HG02885 (cell line): ENCODE data around the gene FOXN3.
A peak's percentile ranks its signal among the peaks of the same experiment; 100 is the strongest.

Experiments
- ATAC-seq: cut with Tn5 transposase; IDR thresholded peaks from one replicate; pipeline ENCODE4 v1.9.1; 2021; ENCODE audit warnings: mild to moderate bottlenecking; ENCODE audit not compliant: unreplicated experiment, poor library complexity

FOXN3 gene, protein sequence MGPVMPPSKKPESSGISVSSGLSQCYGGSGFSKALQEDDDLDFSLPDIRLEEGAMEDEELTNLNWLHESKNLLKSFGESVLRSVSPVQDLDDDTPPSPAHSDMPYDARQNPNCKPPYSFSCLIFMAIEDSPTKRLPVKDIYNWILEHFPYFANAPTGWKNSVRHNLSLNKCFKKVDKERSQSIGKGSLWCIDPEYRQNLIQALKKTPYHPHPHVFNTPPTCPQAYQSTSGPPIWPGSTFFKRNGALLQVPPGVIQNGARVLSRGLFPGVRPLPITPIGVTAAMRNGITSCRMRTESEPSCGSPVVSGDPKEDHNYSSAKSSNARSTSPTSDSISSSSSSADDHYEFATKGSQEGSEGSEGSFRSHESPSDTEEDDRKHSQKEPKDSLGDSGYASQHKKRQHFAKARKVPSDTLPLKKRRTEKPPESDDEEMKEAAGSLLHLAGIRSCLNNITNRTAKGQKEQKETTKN

DNA sequence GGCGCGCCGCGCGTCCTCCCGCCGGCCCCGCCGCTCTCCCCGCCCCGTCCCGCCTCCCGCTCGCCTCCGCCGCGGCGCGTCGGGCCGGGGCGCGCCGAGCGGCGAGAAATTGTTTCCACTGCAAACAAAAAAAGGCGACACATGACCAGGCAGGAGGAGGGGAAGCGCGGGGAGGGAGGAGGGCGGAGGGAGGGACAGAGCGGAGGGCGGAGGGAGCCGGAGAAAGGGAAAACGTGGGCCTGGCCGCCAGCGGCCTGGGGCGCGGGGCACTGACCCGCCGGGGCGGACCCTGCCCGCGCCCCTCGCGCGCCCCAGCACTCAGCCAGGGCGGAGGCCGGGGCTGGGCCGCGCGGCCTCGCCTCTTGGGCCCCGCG lies at the start of gene FOXN3:
FOXN3 (minus strand) TSS at position 143 of the 374 bp plus-strand sequence. CDS start 4,757 bp downstream, outside the sequence.
- peak; percentile 62 for ATAC-seq

DNA sequence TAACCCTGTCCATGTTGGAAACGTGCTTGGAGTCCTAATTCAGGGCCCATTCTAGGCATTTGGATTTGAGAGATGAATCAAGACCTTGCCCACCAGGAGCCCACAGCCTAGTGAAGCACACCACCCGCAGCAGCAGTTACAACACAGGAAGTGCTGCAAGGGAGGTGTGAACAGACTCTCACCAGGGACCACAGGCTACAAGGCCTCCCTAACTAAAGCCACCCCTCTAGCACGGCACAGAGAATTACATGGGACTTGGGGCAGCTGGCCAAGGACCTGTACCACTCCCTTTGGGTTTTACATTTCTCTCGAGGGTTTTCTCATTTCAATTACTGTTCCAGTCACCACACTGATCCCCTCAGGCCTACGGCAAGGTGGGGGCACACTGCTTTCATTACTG lies 49.5 kb upstream of the FOXN3 start:
- ATAC-seq, result peak; percentile 61

DNA sequence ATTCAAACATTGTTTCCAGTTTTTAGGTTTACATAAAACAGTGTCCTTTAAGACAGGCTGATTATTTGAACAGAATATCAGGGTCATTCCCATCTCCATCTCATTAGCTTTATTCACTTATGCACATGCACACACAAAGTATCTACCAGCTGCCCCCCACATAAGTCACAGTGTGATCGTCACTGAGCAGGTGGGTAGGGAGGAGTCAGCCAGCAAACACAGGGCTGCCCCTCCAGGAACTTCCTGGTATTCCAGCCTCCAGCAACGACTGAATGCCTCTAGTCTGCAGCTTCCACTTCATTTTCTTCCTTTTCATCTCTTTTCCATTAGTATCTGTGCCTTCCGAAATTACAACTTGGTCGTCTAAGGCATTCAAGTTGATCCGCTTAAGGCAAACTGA lies 48.8 kb upstream of the FOXN3 start:
- ATAC-seq, result no peak

DNA sequence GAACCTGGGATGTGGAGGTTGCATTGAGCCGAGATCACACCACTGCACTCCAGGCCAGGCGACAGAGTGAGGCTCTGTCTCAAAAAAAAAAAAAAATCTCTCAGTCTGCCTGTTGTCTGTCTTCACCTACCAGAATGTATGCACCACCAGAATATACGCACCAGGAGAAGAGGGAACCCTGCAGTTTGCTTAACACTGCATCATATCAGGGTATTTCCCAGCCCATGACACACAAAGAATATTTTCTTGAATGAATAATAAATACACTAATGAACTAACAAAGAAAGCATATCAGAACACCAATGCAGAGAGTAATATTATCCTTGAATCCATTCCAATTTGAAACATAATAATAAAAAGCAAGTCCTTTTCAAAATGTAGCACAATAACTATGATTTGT lies 44.2 kb upstream of the FOXN3 start:
- ATAC-seq, result no peak

DNA sequence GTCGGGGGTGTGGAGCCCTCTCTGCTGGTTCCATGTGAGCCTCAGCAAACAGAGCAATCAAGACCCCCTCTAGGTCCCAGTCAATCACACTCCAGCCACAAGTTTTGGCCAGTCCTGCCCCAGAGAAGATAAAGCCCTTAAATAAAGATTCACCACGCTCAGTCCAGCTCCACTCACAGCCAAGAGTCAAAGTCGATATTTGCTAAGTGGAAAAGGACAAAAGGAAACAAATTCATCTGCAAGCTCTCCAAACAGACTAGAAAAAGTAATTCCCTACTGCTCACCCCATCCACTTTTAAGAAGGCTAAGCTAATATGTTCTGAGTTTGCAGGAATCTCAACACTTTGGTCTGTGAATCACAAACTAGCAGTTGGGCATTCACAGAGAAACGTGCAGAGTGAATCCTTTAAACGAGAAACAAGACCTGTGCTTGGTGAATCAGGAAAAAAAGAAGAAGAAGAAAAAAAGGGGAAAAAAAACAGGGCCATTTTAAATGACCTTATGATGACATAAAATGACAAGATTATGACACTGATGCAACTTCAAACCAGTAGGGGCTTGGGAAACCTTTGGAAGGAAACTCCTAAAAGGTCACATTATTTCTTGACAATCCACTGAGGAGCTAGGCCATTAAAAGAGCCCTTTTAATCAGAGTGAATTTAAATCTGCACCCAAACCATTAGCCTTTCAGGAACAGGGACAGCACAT lies 41.8 kb upstream of the FOXN3 start:
- no peak for ATAC-seq

DNA sequence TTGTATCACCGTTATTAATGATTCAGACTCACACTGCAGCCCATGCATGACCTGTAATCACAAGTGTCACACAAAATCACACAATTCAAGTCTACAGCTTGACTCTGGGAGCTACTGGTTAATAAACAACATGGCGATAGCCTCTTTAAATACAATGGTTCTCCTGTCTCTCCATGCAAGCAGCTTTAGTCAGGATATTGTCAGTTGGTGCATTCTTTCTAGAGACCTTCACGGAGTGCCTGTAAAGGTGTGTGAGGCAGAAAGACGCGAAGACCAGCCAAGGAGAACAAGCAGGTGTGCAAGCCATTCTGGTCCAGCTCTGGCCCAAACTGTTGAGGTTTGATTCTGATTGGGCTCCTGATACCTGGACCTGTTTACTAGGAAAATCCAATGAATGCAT lies 40.0 kb upstream of the FOXN3 start:
- ATAC-seq, result no peak

DNA sequence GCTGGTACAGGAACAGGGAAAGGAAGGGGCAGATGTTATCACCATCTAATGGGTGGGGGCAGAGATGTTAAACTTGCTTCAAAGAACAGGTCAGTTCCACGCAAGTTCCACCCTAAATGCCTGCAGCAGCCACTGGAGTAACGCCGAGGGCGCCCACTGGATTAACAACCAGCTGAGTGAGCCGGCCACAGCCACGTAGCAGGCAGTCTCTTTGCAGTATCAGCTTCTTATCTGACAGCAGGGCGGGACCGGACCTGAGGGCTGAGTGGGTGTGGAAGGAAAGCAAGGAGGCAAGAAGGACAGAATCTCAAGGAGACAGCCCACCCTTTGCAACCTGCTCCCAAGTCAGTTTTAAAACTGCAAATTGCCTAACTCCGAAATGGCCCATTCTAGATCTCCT lies 38.4 kb upstream of the FOXN3 start:
- no peak for ATAC-seq

DNA sequence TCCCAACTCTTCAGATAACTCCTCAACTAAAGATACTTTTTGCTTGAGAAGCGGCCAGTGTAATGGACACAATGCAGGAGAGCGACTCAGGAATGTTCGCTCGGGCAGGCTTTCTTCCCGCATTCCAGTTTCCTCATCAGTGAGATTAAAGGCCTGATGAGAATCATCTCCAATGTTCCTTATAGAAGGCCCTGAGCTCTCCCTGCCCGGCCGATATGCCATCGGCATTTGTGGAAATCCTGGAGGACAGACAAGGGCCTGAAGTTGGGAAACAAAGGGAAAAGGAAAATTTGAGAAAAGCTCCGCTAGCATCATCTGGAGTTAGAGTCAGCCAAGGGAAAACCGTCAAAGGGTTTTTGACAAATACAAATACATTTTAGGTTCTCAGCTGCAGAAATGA lies 38.0 kb upstream of the FOXN3 start:
- ATAC-seq, result no peak

DNA sequence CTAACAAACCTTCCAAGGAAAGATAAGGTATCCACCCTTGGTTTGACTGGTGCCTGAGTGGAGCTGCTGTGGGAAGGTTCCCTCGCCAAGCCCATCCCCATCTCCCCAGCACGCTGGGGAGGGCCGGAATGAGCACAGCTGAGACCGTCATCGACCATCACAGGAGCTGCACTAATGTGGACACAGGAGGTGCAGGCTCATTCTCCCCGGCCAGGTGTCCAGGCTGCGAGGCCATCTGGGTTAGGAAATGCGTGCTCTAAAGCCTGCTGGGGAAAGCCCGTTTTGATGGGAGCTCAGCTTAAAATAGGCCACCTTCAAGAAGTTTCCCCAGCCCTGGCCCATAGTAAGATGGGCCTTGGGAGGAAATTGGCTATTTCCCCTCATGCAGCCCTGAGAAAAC lies 35.2 kb upstream of the FOXN3 start:
- ATAC-seq, result no peak

DNA sequence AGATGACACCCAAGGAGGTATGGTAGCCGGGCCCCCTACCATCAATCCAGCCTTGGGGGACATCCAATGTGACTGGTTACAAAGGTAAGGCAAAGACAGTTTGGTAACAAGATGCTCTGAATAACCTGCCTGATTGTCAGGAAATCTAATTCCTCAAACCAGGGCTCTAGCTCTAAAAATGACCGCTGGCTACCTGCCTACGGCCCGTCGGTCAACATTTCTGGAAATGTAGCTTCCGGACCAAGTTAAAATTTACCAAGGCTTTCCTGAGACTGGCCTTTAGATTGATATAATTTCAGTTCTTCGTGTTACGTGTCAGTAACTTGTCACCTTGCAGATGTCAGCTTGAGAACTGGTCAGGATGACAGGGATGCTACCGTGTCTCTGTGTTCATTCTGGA lies 34.2 kb upstream of the FOXN3 start:
- ATAC-seq, result no peak

DNA sequence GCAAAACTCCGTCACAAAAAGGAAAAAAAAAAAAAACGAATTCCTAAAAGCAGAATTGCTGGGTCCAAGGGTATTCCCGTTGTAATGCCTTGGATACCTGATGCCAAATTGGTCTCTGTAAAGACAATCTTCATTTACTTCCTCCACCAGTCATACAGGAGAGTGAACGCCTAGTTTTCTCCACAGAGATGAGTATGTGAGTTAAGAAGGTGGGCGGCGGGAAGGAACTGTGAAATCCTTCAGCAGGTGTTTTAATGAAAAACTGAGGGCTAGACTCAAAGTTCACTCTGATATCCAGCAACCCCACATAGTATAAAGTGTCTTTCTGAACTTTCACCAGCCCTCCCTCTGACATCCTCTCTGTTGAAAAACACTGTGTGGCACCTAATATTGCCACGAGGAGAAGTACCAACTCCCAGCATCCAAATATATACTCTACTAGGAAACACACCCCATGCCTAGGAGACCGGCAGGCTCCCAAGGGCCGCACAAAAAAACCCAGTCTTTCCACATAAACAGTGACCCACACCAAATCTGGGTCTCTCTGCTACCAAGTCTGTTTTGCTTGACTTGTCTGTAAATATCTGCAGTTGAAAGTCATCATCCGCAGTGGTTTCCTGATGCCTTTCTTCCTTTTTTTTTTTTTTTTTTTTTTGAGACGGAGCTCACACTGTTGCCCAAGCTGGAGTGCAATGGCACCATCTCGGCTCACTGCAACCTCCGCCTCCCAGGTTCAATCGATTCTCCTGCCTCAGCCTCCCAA lies 30.3 kb upstream of the FOXN3 start:
- ATAC-seq, result no peak

DNA sequence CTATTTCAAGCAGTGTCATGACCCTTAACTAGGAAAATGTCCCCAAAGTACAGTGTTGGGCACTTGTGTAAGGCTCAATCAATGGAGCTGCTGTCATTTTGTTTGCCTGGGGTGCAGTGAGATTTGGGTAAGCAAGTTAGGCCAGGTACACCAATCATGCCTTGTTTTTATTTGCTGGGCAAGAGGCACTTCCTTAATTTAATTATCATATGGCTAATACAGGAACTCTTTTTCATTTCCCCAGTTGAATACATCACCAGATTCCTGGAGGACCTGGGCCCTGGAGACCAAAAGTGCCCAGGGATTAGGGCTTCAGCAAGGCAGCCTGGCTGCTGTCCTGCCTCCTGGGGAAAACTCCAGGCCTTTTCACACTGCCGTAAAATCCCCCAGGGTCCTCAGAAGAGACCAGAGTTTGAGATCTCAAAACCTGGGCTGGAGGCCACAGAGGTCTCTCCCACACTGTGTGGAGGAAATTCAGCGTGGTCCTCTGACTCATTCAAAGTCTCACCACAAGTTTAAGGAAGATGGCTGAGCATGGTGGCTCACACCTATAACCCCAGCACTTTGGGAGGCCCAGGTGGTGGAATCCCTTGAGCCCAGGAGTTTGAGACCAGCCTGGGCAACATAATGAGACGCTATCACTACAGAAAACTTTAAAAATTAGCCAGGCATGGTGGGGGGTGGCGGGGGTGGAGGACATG lies 28.4 kb upstream of the FOXN3 start:
- peak; percentile 69 for ATAC-seq

DNA sequence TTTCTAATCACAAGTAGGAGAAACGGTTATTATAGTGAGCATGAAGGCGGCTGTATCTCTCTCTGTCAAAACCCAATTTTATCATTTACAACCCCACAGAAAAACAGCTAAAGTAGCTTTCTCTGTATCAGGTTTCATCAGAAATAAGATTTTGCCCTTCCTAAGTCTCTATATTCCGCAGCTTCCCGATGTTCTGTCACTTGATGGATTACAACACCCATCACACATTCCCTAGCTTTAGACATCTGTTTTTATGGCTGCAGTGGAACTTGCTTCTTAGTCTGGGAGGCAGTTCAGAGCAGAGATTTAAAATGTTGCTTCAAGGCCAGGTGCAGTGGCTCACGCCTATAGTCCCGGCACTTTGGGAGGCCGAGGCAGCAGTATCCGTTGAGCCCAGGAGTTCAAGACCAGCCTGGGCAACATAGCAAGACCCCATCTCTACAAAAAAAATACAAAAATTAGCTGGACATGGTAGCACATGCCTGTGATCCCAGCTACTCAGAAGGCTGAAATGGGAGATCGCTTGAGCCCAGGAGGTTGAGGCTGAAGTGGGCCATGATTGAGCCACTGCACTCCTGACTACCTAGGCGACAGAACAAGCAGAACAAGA lies 27.6 kb upstream of the FOXN3 start:
- no peak for ATAC-seq

DNA sequence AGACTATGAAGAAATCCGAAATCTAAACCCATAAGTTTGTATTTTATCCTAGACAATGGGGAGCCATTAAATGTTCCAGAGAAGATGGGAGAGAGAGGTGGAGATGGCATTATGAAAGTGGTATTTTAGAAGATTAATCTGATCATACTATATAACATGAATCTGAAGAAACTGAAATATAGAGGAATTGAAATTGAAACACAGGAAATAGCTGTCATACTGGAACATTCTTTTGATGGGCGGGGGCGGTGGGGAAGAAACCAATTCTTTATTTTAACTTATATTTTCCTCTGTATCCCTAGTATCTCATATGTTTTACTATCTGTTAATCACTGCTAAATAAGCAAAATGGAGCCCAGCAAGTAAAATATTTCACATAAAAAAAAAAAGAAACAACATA lies 27.0 kb upstream of the FOXN3 start:
- ATAC-seq, result no peak

DNA sequence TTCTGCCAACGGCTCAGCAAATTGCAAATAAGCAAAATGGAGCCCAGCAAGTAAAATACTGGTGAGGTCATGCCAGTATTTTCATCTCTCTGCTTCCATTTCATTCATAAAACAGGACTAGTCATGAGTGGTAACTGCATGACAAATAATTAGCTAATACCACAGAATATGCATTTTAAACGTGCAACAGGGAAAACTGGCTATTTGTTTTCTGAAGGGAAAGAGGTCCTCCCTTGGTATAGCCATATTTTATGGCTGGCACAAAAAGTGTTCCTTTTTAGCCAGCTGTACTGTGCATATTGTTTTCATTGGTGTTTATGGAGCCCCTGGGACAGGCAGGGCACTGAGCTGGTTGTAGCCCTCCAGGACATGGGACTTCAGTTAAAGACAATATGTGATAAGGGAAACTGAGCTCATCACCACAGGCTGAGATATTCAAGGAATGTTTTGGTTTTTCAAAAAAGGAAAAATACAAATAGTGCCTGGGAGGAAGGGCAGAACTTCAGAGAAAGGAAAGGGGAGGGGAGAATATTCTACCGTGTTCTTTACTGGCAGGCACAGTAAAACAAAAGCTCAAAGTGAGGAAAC lies 26.1 kb upstream of the FOXN3 start:
- ATAC-seq, result no peak

DNA sequence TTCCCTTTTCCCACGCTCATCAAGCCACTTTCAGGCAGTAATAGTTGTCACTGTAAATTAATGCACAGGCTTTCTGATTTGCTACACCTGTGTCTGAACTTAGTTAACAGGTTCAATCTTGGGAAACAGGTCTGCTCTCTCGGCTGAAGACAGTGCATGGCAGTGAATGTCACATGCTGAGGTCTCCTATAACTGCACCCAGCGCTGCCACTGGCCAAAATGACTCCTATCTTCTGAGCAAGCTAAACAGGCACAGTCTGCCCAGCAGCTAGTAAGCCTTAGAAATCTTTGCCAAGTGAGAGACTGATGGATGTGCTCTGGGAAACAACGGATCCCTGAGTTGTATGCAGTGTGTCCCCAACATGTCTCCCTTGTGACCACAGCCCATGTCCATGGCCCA lies 25.2 kb upstream of the FOXN3 start:
- ATAC-seq, result no peak

DNA sequence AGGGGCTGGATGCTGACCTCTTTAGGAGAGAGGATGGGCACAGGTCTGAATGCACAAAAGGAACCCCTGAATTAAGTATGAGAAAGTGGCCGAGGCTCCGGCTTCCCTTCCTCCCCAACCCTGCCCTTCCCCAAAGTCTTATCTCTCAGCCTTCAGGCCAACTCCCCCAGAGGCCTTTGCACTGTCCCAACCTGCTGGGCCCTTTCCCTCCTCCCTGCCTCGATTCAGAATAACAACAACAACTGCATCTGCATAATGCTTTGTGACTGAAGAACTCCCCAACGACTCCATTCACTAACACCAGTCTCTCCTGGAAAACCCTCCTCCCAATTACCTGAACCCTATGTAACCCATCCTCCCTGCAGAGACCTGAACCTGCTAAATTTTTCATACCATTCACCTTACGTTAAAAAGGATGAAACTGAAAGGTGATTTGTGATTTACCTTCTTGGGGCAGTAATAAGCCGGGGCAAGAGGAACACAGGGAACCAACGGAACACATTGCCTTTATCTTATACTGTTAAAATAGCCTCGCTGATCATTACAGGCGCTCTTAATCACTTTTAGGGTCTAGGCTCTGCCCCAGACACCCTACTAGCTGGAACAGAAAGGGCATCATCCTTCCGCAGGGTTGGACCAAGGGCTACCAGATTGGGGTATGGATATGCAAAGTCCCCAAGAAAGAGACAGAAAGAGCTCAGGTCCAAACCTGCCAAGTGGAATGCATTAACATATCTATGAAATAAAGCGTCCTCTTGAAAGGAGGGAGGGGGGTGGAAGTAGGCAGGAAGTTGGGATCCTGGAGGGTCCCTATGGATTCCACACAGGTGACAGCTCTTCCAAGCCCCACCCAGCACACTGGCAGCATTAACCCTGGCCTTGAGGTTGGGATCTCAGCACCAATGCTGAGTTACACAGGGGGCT lies 24.2 kb upstream of the FOXN3 start:
- no peak for ATAC-seq

DNA sequence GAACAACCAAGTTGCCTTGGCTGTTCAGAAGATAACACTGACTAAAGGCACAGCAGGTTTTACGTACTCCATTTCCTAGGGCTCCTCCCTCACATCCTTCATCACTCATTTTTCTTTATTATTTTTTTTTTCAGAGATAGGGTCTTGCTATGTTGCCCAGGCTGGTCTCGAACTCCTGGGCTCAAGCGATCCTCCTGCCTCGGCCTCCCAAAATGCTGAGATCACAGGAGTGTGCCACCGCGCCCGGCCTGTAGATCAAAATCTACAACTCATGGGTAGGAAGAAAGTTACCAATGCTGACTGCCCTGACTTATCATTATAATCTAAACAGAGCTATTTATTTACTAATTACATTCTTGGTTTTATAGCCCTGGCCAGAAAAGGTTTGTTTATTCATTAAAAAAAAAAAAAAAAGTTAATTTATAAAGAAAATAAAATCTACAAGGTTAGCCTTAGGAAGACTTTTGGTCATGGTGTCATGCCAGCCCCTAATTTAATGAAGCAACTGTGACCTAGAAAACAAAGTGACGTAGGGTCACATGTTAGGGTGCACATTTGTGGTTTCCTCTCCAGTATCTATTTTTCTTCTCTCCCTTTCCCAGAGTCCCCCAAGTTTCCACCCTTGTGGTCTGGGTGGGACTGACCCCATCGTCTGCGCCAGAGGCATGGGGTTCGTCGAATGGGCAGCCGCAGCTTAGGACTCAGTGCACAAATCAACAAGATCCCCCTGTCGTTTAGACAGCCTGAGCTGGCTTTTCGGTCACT lies 19.0 kb upstream of the FOXN3 start:
- ATAC-seq, result no peak
